ENCODE results near the gene SPAG16. TPM values are rescaled to one million over a fixed set of nuclear protein-coding genes. Genes with fewer than 3 reads are reported as not detected.
"Not testable (repeated sequence)": the region's sequence is repeated elsewhere in the genome, so short reads cannot be mapped to it uniquely, and the experiment has no call there.

Gene SPAG16
- total and polyA plus RNA-seq, 2 donors (not counting 1 experiment from before 2014, with no cell fraction given) = 24.1 to 36.8 TPM

GRCh38 chr2:213991453-213992108 lies 707.3 kb downstream of the SPAG16 start:
- TF ChIP-seq, protein P1, sequence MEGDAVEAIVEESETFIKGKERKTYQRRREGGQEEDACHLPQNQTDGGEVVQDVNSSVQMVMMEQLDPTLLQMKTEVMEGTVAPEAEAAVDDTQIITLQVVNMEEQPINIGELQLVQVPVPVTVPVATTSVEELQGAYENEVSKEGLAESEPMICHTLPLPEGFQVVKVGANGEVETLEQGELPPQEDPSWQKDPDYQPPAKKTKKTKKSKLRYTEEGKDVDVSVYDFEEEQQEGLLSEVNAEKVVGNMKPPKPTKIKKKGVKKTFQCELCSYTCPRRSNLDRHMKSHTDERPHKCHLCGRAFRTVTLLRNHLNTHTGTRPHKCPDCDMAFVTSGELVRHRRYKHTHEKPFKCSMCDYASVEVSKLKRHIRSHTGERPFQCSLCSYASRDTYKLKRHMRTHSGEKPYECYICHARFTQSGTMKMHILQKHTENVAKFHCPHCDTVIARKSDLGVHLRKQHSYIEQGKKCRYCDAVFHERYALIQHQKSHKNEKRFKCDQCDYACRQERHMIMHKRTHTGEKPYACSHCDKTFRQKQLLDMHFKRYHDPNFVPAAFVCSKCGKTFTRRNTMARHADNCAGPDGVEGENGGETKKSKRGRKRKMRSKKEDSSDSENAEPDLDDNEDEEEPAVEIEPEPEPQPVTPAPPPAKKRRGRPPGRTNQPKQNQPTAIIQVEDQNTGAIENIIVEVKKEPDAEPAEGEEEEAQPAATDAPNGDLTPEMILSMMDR (conservative IDR thresholded peaks at IDR 0.05 in 1 of 2, IDR thresholded peaks at IDR 0.05 in 1 of 2; ENCODE audit: low read depth in 1 of 2, low read length in 2 of 2) = no peak
- no peak for TF ChIP-seq EZH2 (IDR thresholded peaks at IDR 0.05; ENCODE audit: low read length, missing control alignments)
- no peaks in the 10 kb centered on the region for H3K36me3 ChIP-seq (ENCODE audit: control insufficient read depth, insufficient read depth, low read length)
- H3K79me2 ChIP-seq (ENCODE audit: control insufficient read depth, insufficient read depth, low read length) = no peaks in the 10 kb centered on the region
- H3K4me3 ChIP-seq (replicated peaks in 1 of 4; ENCODE audit: control extremely low read depth in 1 of 4, insufficient read depth in 1 of 4, low read depth in 3 of 4, low read length in 4 of 4) = no peak overlapping the region
- DNase-seq (ENCODE audit: low read depth in 2 of 2) = peak in 1 of 2 donors; percentile 31
- peaks cover 2% of the 10 kb centered on the region for H3K4me1 ChIP-seq (ENCODE audit: control insufficient read depth, extremely low read depth, insufficient read depth, low read length)
- H2AFZ ChIP-seq (ENCODE audit: low read length) = no peak overlapping the region
- no peak overlapping the region for H3K27ac ChIP-seq (ENCODE audit: insufficient read depth, low read length)
- H3K4me2 ChIP-seq (ENCODE audit: extremely low read depth, insufficient read depth, low read length) = no peak overlapping the region
- H3K9ac ChIP-seq (ENCODE audit: insufficient read depth, low read length) = no peak overlapping the region
- H3K27me3 ChIP-seq (ENCODE audit: control insufficient read depth, insufficient read depth, low read length) = no peaks in the 10 kb centered on the region
- H3K9me3 ChIP-seq (ENCODE audit: control insufficient read depth, insufficient read depth, low read depth, low read length) = no peaks in the 10 kb centered on the region
- no peaks in the 10 kb centered on the region for H4K20me1 ChIP-seq (ENCODE audit: control insufficient read depth, extremely low read depth, insufficient read depth, low read length)

DNA sequence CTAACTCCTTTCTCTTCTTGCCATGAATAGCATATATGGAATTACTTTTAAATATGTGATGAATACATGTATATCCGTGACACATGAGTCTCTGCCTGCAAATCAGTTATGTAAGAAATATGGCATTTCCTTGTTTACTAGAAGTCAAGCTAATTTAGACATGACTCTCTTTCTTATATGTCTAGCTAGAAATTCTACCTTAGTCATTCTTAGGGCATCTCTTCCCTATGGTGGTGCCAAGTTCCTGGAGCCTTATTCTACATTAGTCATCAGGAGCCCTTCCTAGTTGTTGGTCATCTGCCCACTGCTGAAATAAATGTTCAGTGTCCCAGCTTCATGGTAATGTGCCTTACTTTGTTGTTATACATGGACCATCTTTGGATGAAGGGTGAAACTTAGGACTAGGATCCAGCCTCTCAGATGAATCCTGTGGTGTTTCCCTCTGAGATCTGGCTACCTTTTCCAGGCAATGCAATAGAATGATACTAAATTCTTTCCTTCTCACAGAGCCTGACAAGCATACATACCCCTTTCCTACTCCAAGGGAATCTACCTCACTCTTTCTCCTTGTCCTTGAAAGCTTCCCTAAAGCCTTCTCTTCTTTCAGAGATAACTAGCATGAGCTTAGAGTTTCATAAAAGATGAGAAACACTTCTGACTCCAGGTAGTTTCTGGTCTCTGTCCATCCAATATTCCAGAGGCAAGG lies 711.3 kb downstream of the SPAG16 start:
- Histone ChIP-seq H3K79me2 (ENCODE audit: control insufficient read depth, insufficient read depth, low read length) (no peaks in the 10 kb centered on the region), H3K36me3 (ENCODE audit: control insufficient read depth, insufficient read depth, low read length) (no peaks in the 10 kb centered on the region), H3K4me3 (replicated peaks in 1 of 4; ENCODE audit: control extremely low read depth in 1 of 4, insufficient read depth in 1 of 4, low read depth in 3 of 4, low read length in 4 of 4) (no peak overlapping the region), H3K4me1 (ENCODE audit: control insufficient read depth, extremely low read depth, insufficient read depth, low read length) (peaks cover 2% of the 10 kb centered on the region), H3K4me2 (ENCODE audit: extremely low read depth, insufficient read depth, low read length) (no peak overlapping the region), H2AFZ (ENCODE audit: low read length) (peak overlapping the region; percentile 7), H3K9me3 (ENCODE audit: control insufficient read depth, insufficient read depth, low read depth, low read length) (no peaks in the 10 kb centered on the region), H3K27ac (ENCODE audit: insufficient read depth, low read length) (peak overlapping the region; percentile 8), H3K27me3 (ENCODE audit: control insufficient read depth, insufficient read depth, low read length) (no peaks in the 10 kb centered on the region), H3K9ac (ENCODE audit: insufficient read depth, low read length) (no peak overlapping the region), H4K20me1 (ENCODE audit: control insufficient read depth, extremely low read depth, insufficient read depth, low read length) (no peaks in the 10 kb centered on the region)
- peak; percentile 77 to 95 for DNase-seq (ENCODE audit: low read depth in 2 of 2)
- TF ChIP-seq, protein P1 (conservative IDR thresholded peaks at IDR 0.05 in 1 of 2, IDR thresholded peaks at IDR 0.05 in 1 of 2; ENCODE audit: low read depth in 1 of 2, low read length in 2 of 2) = no peak

GRCh38 chr2:213998976-213999375 lies 714.7 kb downstream of the SPAG16 start:
- not testable (repeated sequence) for H4K20me1 ChIP-seq (ENCODE audit: control insufficient read depth, extremely low read depth, insufficient read depth, low read length); H3K36me3 ChIP-seq (ENCODE audit: control insufficient read depth, insufficient read depth, low read length)

More at GRCh38 chr2:213998976-213999375, 714.7 kb downstream of the SPAG16 start:
- not testable (repeated sequence) for DNase-seq (ENCODE audit: low read depth in 2 of 2); H2AFZ ChIP-seq (ENCODE audit: low read length); H3K9me3 ChIP-seq (ENCODE audit: control insufficient read depth, insufficient read depth, low read depth, low read length); H3K4me1 ChIP-seq (ENCODE audit: control insufficient read depth, extremely low read depth, insufficient read depth, low read length); H3K4me3 ChIP-seq (replicated peaks in 1 of 4; ENCODE audit: control extremely low read depth in 1 of 4, insufficient read depth in 1 of 4, low read depth in 3 of 4, low read length in 4 of 4); H3K4me2 ChIP-seq (ENCODE audit: extremely low read depth, insufficient read depth, low read length); H3K9ac ChIP-seq (ENCODE audit: insufficient read depth, low read length); H3K79me2 ChIP-seq (ENCODE audit: control insufficient read depth, insufficient read depth, low read length); H3K27ac ChIP-seq (ENCODE audit: insufficient read depth, low read length); H3K27me3 ChIP-seq (ENCODE audit: control insufficient read depth, insufficient read depth, low read length)

All from fibroblast of lung (primary cell).